ENCODE results near the gene GALNTL6. TPM values are rescaled to one million over a fixed set of nuclear protein-coding genes. Genes with fewer than 3 reads are reported as not detected.

The GALNTL6 gene
- total and polyA plus RNA-seq, 2 donors (not counting 1 experiment from before 2014, with no cell fraction given): 0.99 to 1.1 TPM

DNA sequence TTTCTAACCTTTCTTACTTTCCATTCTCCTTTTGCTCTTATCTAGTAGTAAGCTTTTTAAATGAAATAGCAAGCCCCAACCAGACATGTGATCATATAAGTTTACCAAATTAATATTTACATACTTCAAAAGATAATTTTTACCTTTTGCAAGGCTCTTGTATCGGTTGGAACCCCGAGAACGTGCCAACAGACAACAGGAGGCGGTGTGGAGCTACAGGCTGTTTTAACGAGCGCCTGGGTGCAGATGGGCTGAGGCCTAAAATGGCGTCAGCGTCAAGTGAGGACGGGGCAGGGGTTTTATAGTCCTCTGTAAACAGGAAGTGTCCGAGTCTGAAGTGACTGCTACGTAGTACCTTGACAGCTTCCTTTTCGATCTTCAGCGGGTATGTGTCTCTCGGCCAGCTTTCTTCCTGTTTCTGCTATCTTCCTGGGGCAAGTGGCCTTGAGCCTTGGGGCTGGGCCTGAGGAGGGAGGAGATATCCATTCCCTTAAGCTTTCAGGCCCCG is 342.7 kb downstream of the GALNTL6 start:
- DNase-seq (no peak), ATAC-seq (ENCODE audit: low read depth) (no peak)
- intact Hi-C loops (cut with micrococcal nuclease): no loop called here
- Mint-ChIP-seq H3K9me3 (ENCODE audit: insufficient read depth) (no peaks in the 10 kb centered on the region), H3K27ac (no peak overlapping the region), H3K4me1 (no peaks in the 10 kb centered on the region), H3K27me3 (no peaks in the 10 kb centered on the region), H3K4me3 (no peak overlapping the region)
- Histone ChIP-seq H3K36me3 (replicated peaks in 1 of 2; ENCODE audit: control extremely low read depth in 1 of 2, control insufficient read depth in 1 of 2, extremely low read depth in 1 of 2, insufficient read depth in 2 of 2, low read length in 1 of 2) (no peaks in the 10 kb centered on the region), H2AFZ (ENCODE audit: insufficient read depth, low read depth, low read length, poor library complexity, severe bottlenecking) (no peak overlapping the region), H3K4me1 (ENCODE audit: control insufficient read depth in 2 of 2, insufficient read depth in 2 of 2, low read length in 2 of 2) (no peaks in the 10 kb centered on the region), H3K4me2 (replicated peaks; ENCODE audit: low read depth, low read length, poor library complexity, severe bottlenecking) (no peak overlapping the region), H3K79me2 (ENCODE audit: control insufficient read depth, insufficient read depth, low read length) (no peaks in the 10 kb centered on the region), H4K20me1 (ENCODE audit: control insufficient read depth, insufficient read depth, low read length, poor library complexity, severe bottlenecking) (no peaks in the 10 kb centered on the region), H3K9me3 (ENCODE audit: control extremely low read depth in 1 of 3, control insufficient read depth in 2 of 3, insufficient read depth in 1 of 3, low read length in 2 of 3) (no peaks in the 10 kb centered on the region), H3K9ac (ENCODE audit: low read length) (no peak overlapping the region), H3K27me3 (replicated peaks in 1 of 4; ENCODE audit: control extremely low read depth in 1 of 4, control insufficient read depth in 3 of 4, insufficient read depth in 4 of 4, low read length in 3 of 4) (no peaks in the 10 kb centered on the region), H3K4me3 (ENCODE audit: control extremely low read depth in 1 of 5, extremely low read depth in 1 of 5, insufficient read depth in 1 of 5, low read depth in 2 of 5, low read length in 4 of 5) (no peak overlapping the region), H3K27ac (ENCODE audit: low read length in 2 of 2) (no peak overlapping the region)
- WGBS (ENCODE audit: insufficient coverage): 90% methylated on average over 13 of the region's 15 CpGs
- CTCF ChIA-PET: no interaction called here
- TF ChIP-seq EZH2 (IDR thresholded peaks at IDR 0.05; ENCODE audit: borderline replicate concordance, insufficient read depth, low read depth, low read length, poor library complexity, severe bottlenecking): no peak
- TF ChIP-seq, protein P1, sequence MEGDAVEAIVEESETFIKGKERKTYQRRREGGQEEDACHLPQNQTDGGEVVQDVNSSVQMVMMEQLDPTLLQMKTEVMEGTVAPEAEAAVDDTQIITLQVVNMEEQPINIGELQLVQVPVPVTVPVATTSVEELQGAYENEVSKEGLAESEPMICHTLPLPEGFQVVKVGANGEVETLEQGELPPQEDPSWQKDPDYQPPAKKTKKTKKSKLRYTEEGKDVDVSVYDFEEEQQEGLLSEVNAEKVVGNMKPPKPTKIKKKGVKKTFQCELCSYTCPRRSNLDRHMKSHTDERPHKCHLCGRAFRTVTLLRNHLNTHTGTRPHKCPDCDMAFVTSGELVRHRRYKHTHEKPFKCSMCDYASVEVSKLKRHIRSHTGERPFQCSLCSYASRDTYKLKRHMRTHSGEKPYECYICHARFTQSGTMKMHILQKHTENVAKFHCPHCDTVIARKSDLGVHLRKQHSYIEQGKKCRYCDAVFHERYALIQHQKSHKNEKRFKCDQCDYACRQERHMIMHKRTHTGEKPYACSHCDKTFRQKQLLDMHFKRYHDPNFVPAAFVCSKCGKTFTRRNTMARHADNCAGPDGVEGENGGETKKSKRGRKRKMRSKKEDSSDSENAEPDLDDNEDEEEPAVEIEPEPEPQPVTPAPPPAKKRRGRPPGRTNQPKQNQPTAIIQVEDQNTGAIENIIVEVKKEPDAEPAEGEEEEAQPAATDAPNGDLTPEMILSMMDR (IDR thresholded peaks at IDR 0.05): no peak
- POLR2A ChIA-PET: no interaction called here

DNA sequence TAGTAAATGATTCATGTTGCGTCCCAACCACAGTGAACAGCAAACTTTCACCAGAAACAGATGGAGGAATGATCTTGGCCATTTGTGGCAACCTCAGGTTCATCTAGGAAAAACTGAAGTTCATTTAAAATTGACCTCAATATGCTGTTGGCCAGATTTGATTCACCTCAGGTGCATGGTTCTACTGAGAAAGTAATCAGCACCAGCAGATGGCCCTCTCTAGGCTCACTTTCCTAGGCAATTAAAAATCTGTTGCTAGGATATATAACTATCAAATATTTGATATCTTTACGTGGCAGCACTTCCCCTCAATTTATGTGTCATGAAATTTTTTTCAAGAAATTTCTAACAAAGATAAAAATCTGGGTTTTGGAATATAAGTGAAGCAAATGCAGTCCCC is 344.7 kb downstream of the GALNTL6 start:
- ChIA-PET CTCF (no interaction called here), POLR2A (no interaction called here)
- Histone ChIP-seq H3K4me3 (ENCODE audit: control extremely low read depth in 1 of 5, extremely low read depth in 1 of 5, insufficient read depth in 1 of 5, low read depth in 2 of 5, low read length in 4 of 5) (no peak overlapping the region), H3K27me3 (replicated peaks in 1 of 4; ENCODE audit: control extremely low read depth in 1 of 4, control insufficient read depth in 3 of 4, insufficient read depth in 4 of 4, low read length in 3 of 4) (no peaks in the 10 kb centered on the region), H3K36me3 (replicated peaks in 1 of 2; ENCODE audit: control extremely low read depth in 1 of 2, control insufficient read depth in 1 of 2, extremely low read depth in 1 of 2, insufficient read depth in 2 of 2, low read length in 1 of 2) (no peaks in the 10 kb centered on the region), H3K4me1 (ENCODE audit: control insufficient read depth in 2 of 2, insufficient read depth in 2 of 2, low read length in 2 of 2) (no peaks in the 10 kb centered on the region), H4K20me1 (ENCODE audit: control insufficient read depth, insufficient read depth, low read length, poor library complexity, severe bottlenecking) (no peaks in the 10 kb centered on the region), H3K4me2 (replicated peaks; ENCODE audit: low read depth, low read length, poor library complexity, severe bottlenecking) (no peak overlapping the region), H3K9me3 (ENCODE audit: control extremely low read depth in 1 of 3, control insufficient read depth in 2 of 3, insufficient read depth in 1 of 3, low read length in 2 of 3) (no peaks in the 10 kb centered on the region), H3K79me2 (ENCODE audit: control insufficient read depth, insufficient read depth, low read length) (no peaks in the 10 kb centered on the region), H3K27ac (ENCODE audit: low read length in 2 of 2) (no peak overlapping the region), H3K9ac (ENCODE audit: low read length) (no peak overlapping the region), H2AFZ (ENCODE audit: insufficient read depth, low read depth, low read length, poor library complexity, severe bottlenecking) (no peak overlapping the region)
- Mint-ChIP-seq H3K27me3 (no peaks in the 10 kb centered on the region), H3K4me3 (no peak overlapping the region), H3K4me1 (no peaks in the 10 kb centered on the region), H3K9me3 (ENCODE audit: insufficient read depth) (no peaks in the 10 kb centered on the region), H3K27ac (no peak overlapping the region)
- intact Hi-C loops (cut with micrococcal nuclease): no loop called here
- no peak for ATAC-seq (ENCODE audit: low read depth)
- no peak for DNase-seq
- TF ChIP-seq, protein P1 (IDR thresholded peaks at IDR 0.05): no peak
- TF ChIP-seq EZH2 (IDR thresholded peaks at IDR 0.05; ENCODE audit: borderline replicate concordance, insufficient read depth, low read depth, low read length, poor library complexity, severe bottlenecking): no peak
- WGBS (ENCODE audit: insufficient coverage): 80% methylated on average over 1 of the region's 2 CpGs
